Fibroblast of skin of left biceps (primary cell): Measurements from ENCODE around the gene MEFV.
"Not testable (repeated sequence)": the region's sequence is repeated elsewhere in the genome, so short reads cannot be mapped to it uniquely, and the experiment has no call there.

Experiments
- DNase-seq, 2 experiments: peaks; one replicate each; pipeline ENCODE4 v3.0.0-alpha.2; 2013; ENCODE audit warnings: low read depth in 2 of 2

The MEFV gene

DNA sequence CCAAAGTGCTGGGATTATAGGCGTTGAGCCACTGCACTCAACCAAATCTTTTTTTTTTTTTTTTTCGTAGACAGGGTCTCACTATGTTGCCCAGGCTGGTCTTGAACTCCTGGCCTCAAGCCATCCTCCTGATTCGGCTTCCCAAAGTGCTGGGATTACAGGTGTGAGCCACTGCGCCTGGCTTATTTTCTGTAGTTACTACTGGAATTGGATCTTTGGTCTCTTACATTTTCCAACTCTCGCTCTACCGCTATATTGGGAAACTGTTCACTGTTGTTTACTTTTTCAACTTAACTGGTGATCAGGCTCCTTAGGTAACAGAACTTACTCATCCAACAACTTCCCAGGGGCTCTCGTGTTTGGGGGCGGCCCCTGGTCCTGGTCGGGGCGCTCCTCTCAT lies 35.6 kb downstream of the MEFV start:
- DNase-seq = no peak

DNA sequence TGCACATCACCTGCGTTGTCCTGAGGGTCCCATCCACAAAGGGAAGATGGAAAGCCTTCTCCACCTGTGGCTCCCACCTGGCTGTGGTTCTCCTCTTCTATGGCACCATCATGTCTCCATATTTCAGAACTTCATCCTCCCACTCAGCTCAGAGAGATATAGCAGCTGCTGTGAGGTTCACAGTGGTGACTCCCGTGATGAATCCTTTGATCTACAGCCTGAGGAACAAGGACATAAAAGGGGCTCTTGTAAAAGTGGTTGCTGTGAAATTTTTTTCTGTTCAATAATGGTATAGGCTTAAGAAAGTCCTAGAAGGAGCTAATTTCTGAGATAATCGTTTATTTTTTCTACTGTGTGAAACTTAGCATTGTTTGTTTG lies 40.2 kb downstream of the MEFV start:
- no peak for DNase-seq

DNA sequence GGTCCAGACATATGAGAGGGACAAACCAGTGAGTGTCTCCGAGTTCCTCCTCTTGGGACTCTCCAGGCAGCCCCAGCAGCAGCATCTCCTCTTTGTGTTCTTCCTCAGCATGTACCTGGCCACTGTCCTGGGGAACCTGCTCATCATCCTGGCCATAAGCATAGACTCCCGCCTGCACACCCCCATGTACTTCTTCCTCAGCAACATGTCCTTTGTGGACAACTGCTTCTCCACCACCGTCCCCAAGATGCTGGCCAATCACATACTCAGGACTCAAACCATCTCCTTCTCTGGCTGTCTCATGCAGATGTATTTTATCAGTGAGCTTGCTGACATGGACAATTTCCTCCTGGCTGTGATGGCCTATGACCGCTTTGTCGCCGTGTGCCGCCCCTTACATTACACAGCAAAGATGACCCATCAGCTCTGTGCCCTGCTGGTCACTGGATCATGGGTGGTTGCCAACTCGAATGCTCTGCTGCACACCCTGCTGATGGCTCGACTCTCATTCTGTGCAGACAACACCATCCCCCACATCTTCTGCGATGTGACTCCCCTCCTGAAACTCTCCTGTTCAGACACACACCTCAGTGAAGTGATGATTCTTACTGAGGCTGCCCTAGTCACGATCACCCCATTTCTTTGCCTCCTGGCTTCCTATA lies 40.7 kb downstream of the MEFV start:
- DNase-seq = no peak

DNA sequence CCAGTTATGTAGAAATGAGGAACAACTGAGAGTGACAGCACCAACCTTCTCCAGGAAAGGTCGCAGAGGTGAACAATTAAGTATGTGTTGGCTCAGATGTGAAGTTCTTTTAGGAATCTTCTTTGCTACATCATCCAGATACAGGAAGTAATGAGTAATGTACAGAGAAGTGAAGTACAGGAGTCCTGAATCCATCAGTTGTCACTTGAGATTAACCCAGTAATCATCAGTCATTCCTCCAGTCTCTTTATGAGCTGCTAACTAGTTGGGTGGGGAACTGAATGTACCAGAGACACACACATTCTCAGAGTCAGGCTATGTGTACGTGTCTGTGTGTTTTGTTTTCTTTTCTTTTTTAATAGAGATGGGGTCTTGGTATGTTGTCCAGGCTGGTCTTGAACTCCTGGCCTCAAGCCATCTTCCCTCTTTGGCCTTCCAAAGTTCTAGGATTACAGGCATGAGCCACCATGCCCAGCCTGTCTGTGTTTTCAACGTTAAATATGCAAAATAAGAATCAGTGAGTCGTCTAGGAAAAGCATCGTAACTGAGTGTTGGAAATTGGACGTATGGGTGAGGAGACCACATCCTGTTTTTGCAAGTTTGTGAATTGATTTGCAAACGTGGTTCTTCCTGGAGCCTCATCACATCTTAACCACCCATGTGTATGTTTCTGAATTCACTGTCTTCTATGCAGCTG lies 41.4 kb downstream of the MEFV start:
- DNase-seq = no peak

DNA sequence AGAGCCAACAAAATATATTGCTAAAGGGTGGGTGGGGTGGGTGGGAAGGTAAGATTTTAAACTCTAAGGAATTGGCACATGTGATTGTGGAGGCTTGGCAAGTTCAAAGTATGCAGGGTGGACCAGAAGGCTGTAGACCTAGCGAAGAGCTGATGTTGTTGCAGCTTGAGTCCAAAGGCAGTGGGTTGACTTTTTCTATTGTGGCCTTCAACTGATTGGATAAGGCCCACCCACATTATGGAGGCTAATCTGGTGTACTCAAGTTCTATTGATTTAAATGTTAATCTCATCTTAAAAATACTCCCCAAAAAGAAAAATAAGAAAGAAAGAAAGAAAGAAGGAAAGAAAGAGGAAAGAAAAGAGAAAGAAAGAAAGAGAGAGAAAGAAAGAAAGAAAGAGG lies 43.9 kb downstream of the MEFV start:
- no peak for DNase-seq

DNA sequence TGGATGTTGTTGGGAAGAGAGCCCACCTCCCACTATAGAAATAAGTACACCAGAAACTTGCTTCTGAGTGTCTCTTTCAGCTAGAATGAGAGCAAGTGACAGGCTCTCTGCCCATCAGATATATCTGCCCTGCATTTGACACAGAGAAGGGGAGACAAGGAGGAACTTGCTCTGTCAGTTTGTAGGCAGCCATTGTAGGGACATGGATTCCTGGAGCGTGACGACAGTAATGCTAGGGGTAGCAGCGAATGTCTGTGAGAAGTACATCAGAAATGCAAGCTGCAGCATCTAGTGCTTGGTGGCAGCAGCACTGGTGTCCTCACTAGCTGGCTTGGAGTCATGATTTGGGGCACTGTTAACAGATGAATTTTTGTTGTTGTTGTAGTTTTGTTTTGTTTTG lies 44.4 kb downstream of the MEFV start:
- DNase-seq = no peak

DNA sequence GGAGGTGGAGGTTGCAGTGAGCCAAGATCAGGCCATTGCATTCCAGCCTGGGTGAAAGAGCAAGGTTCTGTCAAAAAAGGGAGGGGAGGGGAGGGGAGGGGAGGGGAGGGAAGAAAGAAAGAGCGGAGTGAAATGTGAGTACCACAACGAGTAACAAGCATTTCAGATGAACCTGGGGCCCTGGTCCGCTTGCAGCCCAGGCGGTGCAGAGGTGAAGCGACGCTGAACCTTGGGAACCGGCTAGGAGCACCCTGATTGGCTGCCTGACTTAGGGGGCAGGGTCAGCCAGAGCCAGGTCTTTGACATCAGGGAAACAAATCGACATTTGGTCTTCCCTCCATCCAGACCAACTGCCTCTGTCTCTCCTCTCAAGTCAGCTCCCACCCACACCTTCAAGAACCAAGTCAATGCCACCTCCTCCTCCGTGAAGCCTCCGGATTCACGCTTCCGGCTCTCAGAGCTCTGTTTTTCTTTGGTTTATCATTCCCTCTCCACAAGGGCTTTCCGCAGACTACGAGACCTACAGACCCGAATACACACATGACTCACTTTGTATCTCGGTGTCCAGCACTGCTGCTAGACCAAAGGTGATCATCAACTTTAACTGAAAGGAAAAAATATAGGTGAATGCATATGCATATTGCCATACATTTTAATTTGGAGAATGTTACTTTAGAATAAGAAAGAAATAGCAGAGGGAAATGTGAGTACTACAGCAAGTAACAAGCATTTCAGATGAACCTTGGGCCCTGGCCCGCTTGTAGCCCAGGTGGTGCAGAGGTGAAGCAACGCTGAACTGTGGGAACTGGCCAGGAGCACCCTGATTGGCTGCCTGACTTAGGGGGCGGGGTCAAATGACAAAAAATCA lies 49.1 kb downstream of the MEFV start:
- DNase-seq = no peak

DNA sequence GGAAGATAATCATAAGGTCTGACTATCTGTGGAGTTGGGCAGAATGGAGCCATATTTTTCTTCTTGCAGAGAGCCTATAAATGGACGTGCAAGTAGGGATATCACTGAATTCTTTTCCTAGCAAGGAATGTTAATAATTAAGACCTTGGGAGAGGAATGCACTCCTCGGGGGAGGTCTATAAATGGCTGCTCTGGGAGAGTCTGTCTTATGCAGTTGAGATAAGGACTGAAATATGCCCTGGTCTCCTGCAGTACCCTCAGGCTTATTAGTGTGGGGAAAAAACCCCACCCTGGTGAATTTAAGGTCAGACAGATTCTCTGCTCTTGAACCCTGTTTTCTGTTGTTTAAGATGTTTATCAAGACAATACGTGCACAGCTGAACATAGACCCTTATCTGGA lies 50.5 kb downstream of the MEFV start:
- not testable (repeated sequence) for DNase-seq

DNA sequence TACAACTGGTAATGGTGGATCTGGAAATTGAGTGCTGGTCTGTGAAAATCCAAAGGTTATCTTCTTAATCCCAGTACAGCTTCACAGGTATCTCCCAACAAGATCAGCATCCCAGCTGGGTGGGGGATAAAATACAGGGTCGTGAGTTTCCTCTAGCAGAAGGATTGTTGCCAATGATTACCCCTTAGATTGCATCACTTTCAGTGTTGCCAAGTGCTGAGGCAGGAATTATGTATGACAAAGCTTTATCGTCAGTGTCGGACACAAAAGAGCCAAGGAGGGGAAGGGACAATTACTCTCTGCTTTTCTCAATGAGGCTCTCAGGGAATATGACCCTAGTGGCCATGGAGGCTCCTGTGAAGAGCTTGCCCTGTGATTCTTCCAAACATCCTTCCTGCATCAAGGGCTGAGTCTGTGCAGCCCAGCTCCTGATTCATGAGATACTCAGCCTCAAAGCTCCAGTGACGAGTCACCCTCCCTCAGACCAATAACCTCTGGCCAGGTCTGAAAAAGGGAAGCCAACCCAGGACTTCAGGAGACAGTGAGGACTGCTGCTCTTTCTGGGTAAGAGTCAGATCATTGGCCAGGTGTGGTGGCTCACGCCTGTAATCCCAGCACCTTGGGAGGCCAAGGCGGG lies 53.4 kb downstream of the MEFV start:
- no peak for DNase-seq

DNA sequence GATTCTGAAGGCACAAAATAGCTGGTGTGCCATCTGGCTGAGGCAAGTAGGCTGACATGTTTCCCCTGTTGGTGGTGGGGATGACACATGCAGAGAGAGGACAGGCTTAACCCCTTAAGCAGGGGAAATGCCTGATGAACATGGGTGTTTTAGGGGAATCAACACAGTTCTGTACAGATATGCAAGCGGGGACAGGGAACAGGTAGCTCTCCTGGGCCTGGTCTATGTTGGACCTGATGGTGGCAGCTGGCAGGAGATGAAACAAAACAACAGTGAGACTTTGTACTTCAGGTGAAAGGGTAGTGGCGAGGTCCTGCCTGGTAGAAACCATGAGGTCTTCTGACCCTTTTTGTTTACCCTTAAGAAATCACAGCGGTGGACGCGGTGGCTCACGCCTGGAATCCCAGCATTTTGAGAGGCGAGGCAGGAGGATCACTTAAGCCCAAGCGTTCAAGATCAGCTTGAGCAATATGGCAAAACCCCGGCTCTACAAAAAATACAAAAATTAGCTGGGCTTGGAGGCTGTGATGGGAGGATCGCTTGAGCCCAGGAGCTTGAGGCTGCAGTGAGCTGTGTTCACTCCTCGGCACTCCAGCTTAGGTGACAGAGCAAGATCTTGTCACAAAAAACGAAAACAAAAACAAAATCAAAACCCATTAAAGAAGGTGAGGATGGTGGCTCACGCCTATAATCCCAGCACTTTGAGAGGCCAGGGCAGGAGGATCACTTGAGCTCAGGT lies 57.9 kb downstream of the MEFV start:
- no peak for DNase-seq

DNA sequence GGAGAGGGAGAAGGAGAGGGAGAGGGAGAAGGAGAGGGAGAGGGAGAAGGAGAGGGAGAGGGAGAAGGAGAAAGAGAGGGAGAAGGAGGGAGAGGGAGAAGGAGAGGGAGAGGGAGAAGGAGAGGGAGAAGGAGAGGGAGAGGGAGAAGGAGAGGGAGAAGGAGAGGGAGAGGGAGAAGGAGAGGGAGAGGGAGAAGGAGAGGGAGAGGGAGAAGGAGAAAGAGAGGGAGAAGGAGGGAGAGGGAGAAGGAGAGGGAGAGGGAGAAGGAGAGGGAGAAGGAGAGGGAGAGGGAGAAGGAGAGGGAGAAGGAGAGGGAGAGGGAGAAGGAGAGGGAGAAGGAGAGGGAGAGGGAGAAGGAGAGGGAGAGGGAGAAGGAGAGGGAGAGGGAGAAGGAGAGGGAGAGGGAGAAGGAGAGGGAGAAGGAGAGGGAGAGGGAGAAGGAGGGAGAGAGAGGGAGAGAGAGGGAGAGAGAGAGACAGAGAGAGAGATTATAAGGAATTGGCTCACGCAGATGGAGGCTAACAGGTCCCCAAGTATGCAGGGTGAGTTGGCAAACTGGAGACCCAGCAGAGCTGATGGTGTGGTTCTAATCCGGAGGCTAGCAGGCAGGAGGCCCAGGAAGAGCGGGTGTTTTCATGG lies 58.6 kb downstream of the MEFV start:
- not testable (repeated sequence) for DNase-seq

DNA sequence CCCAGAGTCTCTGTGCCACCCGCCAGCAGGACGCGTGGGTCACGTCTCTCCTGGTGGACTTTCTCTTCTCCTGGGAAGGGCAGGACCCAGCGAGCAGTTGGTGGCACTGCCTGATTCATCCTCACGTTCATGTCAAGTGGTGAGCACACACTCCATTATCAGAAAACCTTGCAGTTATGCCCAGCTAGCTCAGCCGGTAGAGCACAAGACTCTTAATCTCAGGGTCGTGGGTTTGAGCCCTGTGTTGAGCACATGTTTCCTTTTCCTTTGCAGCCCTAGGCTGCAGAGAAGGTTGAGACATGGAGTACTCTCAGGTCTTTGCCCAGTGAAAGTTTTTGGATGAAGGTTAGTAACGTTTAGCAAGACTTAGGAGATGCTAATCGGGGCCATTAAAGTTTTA lies 60.5 kb downstream of the MEFV start:
- DNase-seq = no peak

DNA sequence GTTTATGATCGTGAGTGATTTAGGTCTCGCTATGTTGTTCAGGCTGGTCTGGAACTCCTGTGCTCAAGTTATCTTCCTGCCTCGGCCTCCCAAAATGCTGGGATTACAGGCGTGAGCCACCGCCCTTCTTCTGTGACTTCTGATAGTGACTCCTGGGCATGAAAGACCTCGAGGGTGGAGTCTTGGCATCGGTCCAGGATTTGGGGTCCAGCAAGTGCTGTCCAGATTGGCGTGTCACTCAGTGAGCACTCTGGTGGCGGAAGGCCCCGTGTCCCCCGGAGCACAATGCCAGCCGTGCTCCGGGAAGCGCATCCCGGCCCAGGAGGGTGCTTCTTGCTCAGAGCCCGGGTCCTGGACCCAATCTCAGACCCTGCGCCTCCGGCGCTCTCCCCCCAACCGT lies 61.6 kb downstream of the MEFV start:
- no peak for DNase-seq

DNA sequence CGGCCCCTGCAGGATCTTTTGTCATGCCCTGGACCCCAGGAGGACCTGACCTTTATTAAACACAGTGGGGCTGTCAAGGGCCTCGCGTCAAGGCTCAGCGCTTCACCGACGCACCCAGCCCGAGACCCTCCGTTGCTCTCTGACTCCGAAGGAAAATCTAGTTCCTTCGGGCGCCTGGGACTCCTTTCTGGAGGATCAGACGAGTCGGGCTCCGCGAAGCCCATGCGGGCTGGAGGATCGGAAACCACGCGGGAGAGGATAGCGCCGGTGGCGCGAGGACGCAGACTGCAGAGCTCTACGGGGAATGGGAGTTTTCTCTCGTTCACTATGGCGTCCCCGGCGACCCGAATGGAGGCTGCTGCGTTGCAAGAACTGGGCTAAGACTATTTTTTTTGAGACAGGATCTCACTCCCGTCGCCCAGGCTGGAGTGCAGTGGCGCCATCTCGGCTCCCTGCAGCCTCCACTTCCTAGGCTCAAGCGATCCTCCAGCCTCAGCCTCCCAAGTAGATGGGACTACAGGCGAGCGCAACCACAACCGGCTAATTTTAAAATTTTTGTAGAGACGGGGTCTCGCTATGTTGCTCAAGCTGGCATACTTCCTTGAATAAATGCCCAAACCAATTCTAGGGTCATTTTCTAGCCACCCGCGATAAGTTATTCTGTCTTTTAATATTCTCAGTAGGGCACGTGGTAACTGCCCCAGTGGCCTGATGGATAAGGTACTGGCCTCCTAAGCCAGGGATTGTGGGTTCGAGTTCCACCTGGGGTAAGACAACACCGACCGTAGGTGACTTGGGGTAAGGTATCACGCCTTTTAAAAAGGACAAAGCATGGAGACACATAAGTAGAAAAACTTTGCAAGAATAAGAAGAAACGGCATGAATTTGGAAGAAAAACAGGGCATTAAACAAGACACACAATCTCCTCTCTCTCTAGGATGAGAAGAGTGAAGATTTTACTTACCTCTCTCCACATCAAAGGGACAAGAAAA lies 62.9 kb downstream of the MEFV start:
- DNase-seq = no peak

DNA sequence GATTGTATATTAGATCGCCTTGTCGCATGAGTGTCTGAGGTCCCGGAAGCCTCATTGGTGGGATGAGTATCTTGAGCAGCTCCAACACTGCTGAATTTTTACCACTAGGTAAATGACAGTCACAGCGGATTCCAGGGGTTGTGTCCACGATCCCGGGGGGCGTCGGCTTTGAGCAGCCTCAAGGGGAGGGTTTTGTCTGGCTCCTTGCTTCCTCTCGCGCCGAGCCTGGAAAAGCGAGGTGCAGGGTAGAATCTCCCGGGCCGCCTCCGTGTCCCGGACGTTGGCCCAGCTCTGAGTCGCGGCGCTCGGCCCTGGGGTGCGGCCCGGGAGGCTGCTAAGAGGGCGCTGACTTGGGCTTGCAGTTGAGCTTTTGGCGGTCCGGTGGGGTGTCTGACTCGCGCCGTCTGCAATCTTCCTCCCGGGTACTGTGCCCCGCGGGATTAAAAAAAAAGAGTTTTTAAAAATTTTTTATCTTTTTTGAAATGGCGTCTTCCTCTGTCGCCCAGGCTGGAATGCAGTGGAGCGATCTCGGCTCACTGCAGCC lies 63.9 kb downstream of the MEFV start:
- no peak for DNase-seq
